ENCODE measurements around the gene AXIN1. TPM values are rescaled to one million over a fixed set of nuclear protein-coding genes. Genes with fewer than 3 reads are reported as not detected.

The AXIN1 gene
- total and polyA plus RNA-seq, 2 donors (not counting 3 experiments of a cell fraction or from before 2014, with no cell fraction given): 8.3 to 21.9 TPM

DNA sequence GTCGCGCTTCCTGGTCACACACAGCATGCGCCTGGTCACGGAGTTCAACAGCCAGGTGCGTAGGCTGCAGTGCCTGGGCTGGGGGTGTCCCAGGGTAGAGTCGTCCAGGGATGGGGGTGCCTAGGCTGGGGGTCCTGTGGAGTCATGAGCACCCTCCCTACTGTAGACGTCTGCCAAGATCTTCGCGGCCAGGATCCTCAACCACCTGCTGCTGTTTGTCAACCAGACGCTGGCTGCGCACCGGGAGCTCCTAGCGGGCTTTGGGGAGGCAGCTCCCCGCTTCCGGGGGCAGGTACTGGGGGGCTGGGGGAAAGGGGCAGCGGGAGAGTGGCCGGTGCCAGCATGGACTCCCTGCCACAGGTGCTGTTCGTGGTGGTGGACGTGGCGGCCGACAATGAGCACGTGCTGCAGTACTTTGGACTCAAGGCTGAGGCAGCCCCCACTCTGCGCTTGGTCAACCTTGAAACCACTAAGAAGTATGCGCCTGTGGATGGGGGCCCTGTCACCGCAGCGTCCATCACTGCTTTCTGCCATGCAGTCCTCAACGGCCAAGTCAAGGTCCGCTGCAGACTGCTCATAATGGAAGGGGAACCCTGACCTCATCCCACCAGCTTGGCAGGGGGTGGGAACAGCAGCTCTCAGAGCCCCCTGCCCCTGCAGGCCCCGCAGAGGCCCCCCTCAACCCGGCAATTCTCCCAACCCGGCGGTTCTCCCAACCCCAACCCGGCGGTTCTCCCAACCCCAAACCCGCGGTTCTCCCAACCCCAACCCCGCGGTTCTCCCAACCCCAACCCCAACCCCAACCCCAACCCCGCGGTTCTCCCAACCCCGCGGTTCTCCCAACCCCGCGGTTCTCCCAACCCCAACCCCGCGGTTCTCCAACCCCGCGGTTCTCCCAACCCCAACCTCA, 67.1 kb downstream of the AXIN1 start:
- BruUV-seq (replicated peaks): no TSS peak

More for the DNA sequence above, 67.1 kb downstream of the AXIN1 start:
- Histone ChIP-seq H3K79me2 (ENCODE audit: control insufficient read depth, insufficient read depth, low read length) (no peaks in the 10 kb centered on the region), H3K9me3 (replicated peaks; ENCODE audit: control insufficient read depth, insufficient read depth, low read length) (no peaks in the 10 kb centered on the region), H3K36me3 (ENCODE audit: control insufficient read depth in 2 of 2, extremely low read depth in 1 of 2, insufficient read depth in 2 of 2, low read length in 2 of 2) (peaks cover 0 to 13% of the 10 kb centered on the region in 2 experiments), H4K20me1 (replicated peaks; ENCODE audit: control insufficient read depth, extremely low read depth, insufficient read depth, low read length) (no peaks in the 10 kb centered on the region), H3K4me3 (replicated peaks in 1 of 3; ENCODE audit: insufficient read depth in 1 of 3, low read depth in 1 of 3, low read length in 3 of 3) (no peak overlapping the region), H2AFZ (ENCODE audit: low read depth, low read length) (no peak overlapping the region), H3K27me3 (ENCODE audit: control insufficient read depth in 2 of 2, insufficient read depth in 2 of 2, low read length in 2 of 2) (peaks cover 2 to 4% of the 10 kb centered on the region in 2 experiments), H3K27ac (ENCODE audit: insufficient read depth, low read depth, low read length) (no peak overlapping the region), H3K4me2 (ENCODE audit: insufficient read depth, low read length) (no peak overlapping the region), H3K4me1 (ENCODE audit: control insufficient read depth, extremely low read depth, insufficient read depth, low read length) (no peaks in the 10 kb centered on the region), H3K9ac (replicated peaks; ENCODE audit: extremely low read depth, insufficient read depth, low read length) (no peak overlapping the region), H3K9me1 (replicated peaks; ENCODE audit: control insufficient read depth, extremely low read depth, insufficient read depth, low read length) (no peaks in the 10 kb centered on the region)
- intact Hi-C loops (cut with micrococcal nuclease): no loop called here
- ChIA-PET POLR2A (no interaction called here), CTCF (no interaction called here)
- DNase-seq (ENCODE audit: low read depth, low spot score) (no peak), FAIRE-seq (no peak)
- dilution Hi-C loops (cut with MboI; ENCODE audit: extremely low pct_ligation_motif_present, low sequenced_read_pairs): no loop called here
- no peak for TF ChIP-seq GATA2 (IDR thresholded peaks at IDR 0.05; ENCODE audit: insufficient read depth, insufficient read length, low read depth, low read length)
- TF ChIP-seq EZH2 (IDR thresholded peaks at IDR 0.05; ENCODE audit: borderline replicate concordance, low read depth, low read length, severe bottlenecking): no peak
- TF ChIP-seq, protein P1, sequence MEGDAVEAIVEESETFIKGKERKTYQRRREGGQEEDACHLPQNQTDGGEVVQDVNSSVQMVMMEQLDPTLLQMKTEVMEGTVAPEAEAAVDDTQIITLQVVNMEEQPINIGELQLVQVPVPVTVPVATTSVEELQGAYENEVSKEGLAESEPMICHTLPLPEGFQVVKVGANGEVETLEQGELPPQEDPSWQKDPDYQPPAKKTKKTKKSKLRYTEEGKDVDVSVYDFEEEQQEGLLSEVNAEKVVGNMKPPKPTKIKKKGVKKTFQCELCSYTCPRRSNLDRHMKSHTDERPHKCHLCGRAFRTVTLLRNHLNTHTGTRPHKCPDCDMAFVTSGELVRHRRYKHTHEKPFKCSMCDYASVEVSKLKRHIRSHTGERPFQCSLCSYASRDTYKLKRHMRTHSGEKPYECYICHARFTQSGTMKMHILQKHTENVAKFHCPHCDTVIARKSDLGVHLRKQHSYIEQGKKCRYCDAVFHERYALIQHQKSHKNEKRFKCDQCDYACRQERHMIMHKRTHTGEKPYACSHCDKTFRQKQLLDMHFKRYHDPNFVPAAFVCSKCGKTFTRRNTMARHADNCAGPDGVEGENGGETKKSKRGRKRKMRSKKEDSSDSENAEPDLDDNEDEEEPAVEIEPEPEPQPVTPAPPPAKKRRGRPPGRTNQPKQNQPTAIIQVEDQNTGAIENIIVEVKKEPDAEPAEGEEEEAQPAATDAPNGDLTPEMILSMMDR (IDR thresholded peaks at IDR 0.05; ENCODE audit: extremely low read depth in 1 of 2, insufficient read depth in 1 of 2, low read depth in 1 of 2, low read length in 2 of 2): no peak
- TF ChIP-seq POLR2AphosphoS5 (IDR thresholded peaks at IDR 0.05; ENCODE audit: insufficient read depth, low read depth, low read length): no peak
- TF ChIP-seq FOS (IDR thresholded peaks at IDR 0.05; ENCODE audit: borderline replicate concordance, insufficient read depth, low read length): no peak
- TF ChIP-seq MYC (IDR thresholded peaks at IDR 0.05; ENCODE audit: low read depth, low read length): no peak
- TF ChIP-seq, protein P2, sequence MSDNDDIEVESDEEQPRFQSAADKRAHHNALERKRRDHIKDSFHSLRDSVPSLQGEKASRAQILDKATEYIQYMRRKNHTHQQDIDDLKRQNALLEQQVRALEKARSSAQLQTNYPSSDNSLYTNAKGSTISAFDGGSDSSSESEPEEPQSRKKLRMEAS (IDR thresholded peaks at IDR 0.05; ENCODE audit: insufficient read depth, insufficient read length): no peak
- TF ChIP-seq POLR2A (IDR thresholded peaks at IDR 0.05; ENCODE audit: low read depth, low read length): no peak
- no peak for TF ChIP-seq JUN (IDR thresholded peaks at IDR 0.05; ENCODE audit: borderline replicate concordance, insufficient read depth, insufficient read length, low read depth)

Measured in endothelial cell of umbilical vein (primary cell).